ENCODE measurements around the gene INVS.

The INVS gene

GRCh38 chr9:100101608-100102007, 2.6 kb downstream of the INVS start:
- Histone ChIP-seq H3K79me2 (no peaks in the 10 kb centered on the region), H3K36me3 (ENCODE audit: control insufficient read depth, insufficient read depth, low read length) (no peaks in the 10 kb centered on the region), H3K27me3 (ENCODE audit: control insufficient read depth, insufficient read depth, low read length) (no peaks in the 10 kb centered on the region), H3K9me3 (ENCODE audit: control insufficient read depth, low read length) (no peaks in the 10 kb centered on the region), H2AFZ (no peak overlapping the region), H3K4me1 (no peaks in the 10 kb centered on the region), H3K27ac (no peak overlapping the region), H3K9ac (no peak overlapping the region), H3K4me2 (ENCODE audit: low read length) (no peak overlapping the region), H3K4me3 (ENCODE audit: low read depth, low read length) (no peak overlapping the region)
- TF ChIP-seq CTCF (IDR thresholded peaks at IDR 0.05): no peak

- H3K4me2 ChIP-seq (ENCODE audit: low read length): no peak overlapping the region
- no peak overlapping the region for H2AFZ ChIP-seq
- H3K27ac ChIP-seq: no peak overlapping the region
- TF ChIP-seq CTCF (IDR thresholded peaks at IDR 0.05): no peak
- no peaks in the 10 kb centered on the region for H3K4me1 ChIP-seq
- no peak overlapping the region for H3K9ac ChIP-seq
- no peak overlapping the region for H3K4me3 ChIP-seq (ENCODE audit: low read depth, low read length)
- H3K9me3 ChIP-seq (ENCODE audit: control insufficient read depth, low read length): no peaks in the 10 kb centered on the region
- no peaks in the 10 kb centered on the region for H3K27me3 ChIP-seq (ENCODE audit: control insufficient read depth, insufficient read depth, low read length)
- no peaks in the 10 kb centered on the region for H3K36me3 ChIP-seq (ENCODE audit: control insufficient read depth, insufficient read depth, low read length)
- H3K79me2 ChIP-seq: no peaks in the 10 kb centered on the region
Measured at GRCh38 chr9:100104314-100104713, 5.3 kb downstream of the INVS start.

- H3K27me3 ChIP-seq (ENCODE audit: control insufficient read depth, insufficient read depth, low read length): no peaks in the 10 kb centered on the region
- no peak overlapping the region for H3K9ac ChIP-seq
- no peaks in the 10 kb centered on the region for H3K36me3 ChIP-seq (ENCODE audit: control insufficient read depth, insufficient read depth, low read length)
- TF ChIP-seq CTCF (IDR thresholded peaks at IDR 0.05): no peak
- H3K4me2 ChIP-seq (ENCODE audit: low read length): no peak overlapping the region
- H3K9me3 ChIP-seq (ENCODE audit: control insufficient read depth, low read length): no peaks in the 10 kb centered on the region
- H3K4me3 ChIP-seq (ENCODE audit: low read depth, low read length): no peak overlapping the region
- no peak overlapping the region for H3K27ac ChIP-seq
- H2AFZ ChIP-seq: no peak overlapping the region
- no peaks in the 10 kb centered on the region for H3K79me2 ChIP-seq
- no peaks in the 10 kb centered on the region for H3K4me1 ChIP-seq
Measured at GRCh38 chr9:100105861-100106260, 6.8 kb downstream of the INVS start.

GRCh38 chr9:100106616-100107015, 7.6 kb downstream of the INVS start:
- Histone ChIP-seq H3K9ac (no peak overlapping the region), H3K79me2 (no peaks in the 10 kb centered on the region), H3K36me3 (ENCODE audit: control insufficient read depth, insufficient read depth, low read length) (no peaks in the 10 kb centered on the region), H3K4me1 (no peaks in the 10 kb centered on the region), H2AFZ (no peak overlapping the region), H3K27me3 (ENCODE audit: control insufficient read depth, insufficient read depth, low read length) (no peaks in the 10 kb centered on the region), H3K4me2 (ENCODE audit: low read length) (no peak overlapping the region), H3K4me3 (ENCODE audit: low read depth, low read length) (no peak overlapping the region), H3K9me3 (ENCODE audit: control insufficient read depth, low read length) (no peaks in the 10 kb centered on the region), H3K27ac (no peak overlapping the region)
- TF ChIP-seq CTCF (IDR thresholded peaks at IDR 0.05): no peak

GRCh38 chr9:100108559-100108958, 9.5 kb downstream of the INVS start:
- H3K4me3 ChIP-seq (ENCODE audit: low read depth, low read length): no peak overlapping the region
- no peaks in the 10 kb centered on the region for H3K36me3 ChIP-seq (ENCODE audit: control insufficient read depth, insufficient read depth, low read length)
- no peaks in the 10 kb centered on the region for H3K27me3 ChIP-seq (ENCODE audit: control insufficient read depth, insufficient read depth, low read length)
- H3K27ac ChIP-seq: no peak overlapping the region
- no peak for TF ChIP-seq CTCF (IDR thresholded peaks at IDR 0.05)
- H3K4me2 ChIP-seq (ENCODE audit: low read length): no peak overlapping the region
- no peak overlapping the region for H3K9ac ChIP-seq
- H2AFZ ChIP-seq: no peak overlapping the region
- H3K9me3 ChIP-seq (ENCODE audit: control insufficient read depth, low read length): no peaks in the 10 kb centered on the region
- no peaks in the 10 kb centered on the region for H3K79me2 ChIP-seq
- no peaks in the 10 kb centered on the region for H3K4me1 ChIP-seq

Data from parathyroid adenoma (tissue), 2 donors.